GM18909 (cell line): Measurements from ENCODE around the gene MGAT5.

Source experiments
- ATAC-seq: cut with Tn5 transposase; IDR thresholded peaks from one replicate; pipeline ENCODE4 v1.9.1; 2021; ENCODE audit warnings: mild to moderate bottlenecking; ENCODE audit not compliant: unreplicated experiment, poor library complexity

Gene MGAT5, protein sequence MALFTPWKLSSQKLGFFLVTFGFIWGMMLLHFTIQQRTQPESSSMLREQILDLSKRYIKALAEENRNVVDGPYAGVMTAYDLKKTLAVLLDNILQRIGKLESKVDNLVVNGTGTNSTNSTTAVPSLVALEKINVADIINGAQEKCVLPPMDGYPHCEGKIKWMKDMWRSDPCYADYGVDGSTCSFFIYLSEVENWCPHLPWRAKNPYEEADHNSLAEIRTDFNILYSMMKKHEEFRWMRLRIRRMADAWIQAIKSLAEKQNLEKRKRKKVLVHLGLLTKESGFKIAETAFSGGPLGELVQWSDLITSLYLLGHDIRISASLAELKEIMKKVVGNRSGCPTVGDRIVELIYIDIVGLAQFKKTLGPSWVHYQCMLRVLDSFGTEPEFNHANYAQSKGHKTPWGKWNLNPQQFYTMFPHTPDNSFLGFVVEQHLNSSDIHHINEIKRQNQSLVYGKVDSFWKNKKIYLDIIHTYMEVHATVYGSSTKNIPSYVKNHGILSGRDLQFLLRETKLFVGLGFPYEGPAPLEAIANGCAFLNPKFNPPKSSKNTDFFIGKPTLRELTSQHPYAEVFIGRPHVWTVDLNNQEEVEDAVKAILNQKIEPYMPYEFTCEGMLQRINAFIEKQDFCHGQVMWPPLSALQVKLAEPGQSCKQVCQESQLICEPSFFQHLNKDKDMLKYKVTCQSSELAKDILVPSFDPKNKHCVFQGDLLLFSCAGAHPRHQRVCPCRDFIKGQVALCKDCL

DNA sequence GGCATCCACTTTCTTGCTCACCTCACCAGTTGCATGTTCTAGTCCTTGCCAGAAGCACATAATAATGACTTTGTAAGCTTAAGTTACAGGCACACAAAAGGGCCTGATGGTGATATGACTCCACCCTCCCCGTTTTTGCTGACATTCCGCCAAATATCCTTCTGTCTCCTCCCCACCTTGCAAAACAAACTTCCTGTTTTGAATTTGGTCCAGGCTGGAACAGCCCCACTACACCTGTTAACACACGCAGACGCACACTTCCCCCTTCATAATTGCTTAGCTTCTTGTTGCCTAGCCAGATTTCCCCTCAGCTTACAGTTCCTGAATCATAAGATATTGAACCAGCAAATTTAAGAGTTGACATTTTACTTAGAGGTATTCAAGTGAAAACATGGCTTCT lies at the start of gene MGAT5:
MGAT5 (plus strand) TSS at position 269 of the 400 bp plus-strand sequence. CDS start 332 bp downstream, outside the sequence.
- ATAC-seq, result peak; percentile 22

DNA sequence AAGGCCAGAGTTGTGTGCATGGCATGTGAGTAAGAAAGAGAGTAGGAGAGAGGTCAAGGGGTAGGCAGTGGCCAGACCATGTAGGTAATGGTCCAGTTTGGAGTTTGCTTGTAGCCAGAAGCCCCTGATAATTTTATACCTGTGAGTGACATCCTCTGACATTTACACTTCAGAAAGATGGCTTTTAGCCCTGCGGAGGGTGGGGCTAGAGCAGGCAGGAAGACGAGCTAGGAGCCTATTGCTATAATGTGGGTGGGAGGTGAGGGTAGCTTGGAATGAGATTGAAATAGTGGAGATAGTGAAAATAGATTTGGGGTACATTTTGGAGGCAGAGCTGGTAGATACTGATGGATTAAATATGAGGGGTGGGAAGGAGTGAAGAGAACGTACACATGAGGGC lies 48.8 kb upstream of the MGAT5 start:
- ATAC-seq, result no peak

DNA sequence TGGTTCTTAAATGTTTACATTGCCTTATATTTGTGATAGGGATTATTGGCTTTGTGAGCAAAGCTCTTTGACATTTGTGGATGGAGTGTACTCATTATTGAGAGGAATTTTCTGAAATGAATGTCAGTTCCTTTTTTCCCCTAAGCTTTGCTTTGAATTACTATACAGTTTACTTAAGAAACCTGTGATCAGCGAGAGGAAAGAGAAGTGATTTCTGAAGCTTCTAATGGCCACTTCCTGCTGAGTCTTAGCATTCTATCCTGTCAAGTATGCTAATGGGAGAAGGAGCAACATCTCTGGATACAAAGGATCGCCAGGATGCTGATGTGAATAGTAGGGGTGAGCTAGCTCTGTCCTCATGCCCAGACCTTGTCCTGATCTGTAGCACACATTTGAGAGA lies 47.8 kb upstream of the MGAT5 start:
- no peak for ATAC-seq

DNA sequence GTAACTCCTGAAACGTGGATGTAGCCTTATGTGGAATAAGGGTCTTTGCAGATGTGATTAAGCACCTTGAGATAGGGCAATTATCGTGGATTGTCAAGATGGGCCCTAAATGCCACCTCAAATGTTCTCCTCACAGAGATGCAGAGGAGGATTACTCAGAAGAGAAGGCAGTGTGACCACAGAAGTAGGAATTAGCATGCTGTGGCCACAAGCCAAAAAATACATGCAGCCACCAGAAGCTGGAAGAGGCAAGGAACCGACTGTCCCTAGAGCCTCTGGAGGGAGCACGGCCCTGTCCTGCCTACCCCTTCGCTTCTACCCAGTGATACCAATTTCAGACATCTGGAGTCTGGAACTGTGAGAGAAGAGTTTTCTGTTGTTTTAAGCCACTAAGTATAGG lies 47.3 kb upstream of the MGAT5 start:
- ATAC-seq, result no peak

DNA sequence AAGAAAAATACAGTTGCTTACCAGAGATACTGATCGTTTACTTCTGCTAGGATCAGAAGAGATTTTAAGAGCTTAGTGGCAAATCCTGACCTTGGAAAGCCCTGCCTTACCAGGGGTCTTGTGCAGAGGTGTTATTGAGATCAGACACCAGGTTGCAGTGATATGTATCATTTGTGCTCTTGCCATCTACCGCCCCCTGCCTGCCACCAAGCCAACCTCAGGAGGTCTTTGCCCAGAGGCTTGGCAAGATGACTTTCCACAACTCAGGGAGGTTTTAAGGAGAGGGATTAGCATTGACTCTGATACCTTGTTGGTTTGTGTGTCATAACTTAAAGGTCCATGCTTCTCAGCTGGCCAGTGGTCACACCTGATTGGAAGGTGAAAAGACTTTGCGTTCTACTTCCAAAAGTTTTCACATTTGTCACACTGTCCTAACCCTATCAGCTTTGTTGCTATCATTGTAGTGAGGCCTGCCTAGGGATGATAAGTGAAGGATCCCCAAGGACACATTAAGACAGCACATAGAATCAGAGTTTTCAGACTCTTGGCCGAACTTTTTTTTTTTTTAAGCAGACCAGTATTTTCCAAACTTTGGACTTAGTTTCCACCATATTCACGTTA lies 46.2 kb upstream of the MGAT5 start:
- peak; percentile 85 for ATAC-seq

DNA sequence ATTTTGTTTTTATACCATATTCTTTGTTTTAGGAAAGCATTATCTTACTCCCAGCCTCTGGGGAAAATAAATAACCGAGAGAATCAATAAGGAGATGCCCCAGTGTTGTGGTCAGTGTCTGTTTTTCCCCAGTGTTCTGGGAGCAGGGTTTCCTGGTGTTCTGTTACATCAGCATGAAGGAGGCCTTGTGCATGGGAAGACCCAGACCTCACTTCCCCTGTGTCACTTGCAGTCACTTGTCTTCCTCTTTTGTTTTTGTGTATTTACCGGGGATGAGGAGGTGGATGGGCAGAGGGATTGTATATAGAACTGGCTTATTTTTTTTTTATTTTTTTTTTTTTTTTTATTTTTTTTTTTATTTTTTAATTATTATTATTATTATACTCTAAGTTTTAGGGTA lies 45.0 kb upstream of the MGAT5 start:
- no peak for ATAC-seq

DNA sequence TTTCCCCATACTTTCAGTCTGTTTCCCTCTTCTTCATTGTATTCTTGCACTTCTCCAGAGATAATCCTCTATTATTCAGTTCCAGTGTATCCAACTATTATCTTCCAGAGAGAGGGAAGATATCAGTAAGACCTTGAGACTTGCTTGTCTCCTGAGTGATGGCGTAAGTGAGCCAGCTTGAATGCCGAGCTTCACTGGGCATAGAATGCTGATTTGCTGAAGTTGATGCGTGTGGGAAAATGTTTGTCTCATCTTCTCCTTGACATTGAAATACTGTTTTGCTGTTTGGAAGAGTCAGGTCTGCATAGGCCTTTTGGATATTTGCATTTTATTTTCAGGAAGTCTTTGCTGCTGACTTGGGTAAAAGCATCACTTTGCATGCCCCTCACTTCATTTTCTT lies 41.1 kb upstream of the MGAT5 start:
- no peak for ATAC-seq

DNA sequence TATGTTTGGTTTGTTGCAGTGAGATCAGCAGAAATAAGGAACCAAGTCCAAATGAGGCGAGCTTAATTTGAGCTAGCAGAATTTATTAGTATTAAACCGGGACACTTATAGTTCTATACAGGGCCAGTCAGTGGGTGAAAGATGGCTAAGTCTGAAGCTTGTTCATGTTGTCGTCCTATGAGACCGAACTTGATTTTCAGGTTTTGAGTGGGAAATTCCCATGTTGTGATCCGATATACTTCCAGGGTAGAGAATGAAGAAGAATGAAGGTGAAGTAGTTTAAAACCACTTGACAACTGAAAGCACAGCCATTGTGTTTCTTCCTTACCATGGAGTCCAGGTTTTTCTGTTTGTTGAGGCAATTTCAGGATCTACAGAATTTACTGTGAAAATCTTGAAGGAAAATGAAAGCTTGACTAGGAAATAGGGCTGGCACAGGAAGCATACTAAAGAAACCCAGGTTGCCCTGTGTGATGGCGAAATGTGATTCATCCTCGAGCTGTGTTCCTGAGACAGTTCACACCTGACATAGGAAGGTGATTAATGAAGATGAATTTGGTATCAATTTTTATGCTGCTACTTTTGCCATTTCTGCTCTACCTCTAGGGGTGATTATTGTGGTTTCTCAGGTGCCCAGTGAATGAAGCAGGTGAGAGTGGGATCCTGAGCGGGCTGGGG lies 37.6 kb upstream of the MGAT5 start:
- ATAC-seq, result no peak

DNA sequence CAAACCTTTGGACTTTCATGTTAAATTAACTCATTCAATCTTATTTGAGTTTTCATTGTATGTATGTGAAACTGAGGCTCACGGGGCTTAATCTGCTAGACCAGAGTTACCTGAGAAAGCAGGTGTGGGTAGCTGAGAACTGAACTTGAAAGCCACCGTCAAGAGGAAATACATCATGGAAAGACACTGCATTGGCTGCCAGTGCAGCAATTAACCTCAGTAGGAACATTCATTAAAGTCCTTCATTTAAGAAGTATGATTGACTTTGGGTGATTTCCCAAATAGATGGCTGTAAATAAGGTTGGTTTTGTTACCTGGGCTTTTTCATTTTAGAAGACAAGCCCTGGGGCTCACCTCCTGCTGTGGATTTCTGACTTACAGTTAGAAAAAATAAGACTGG lies 36.5 kb upstream of the MGAT5 start:
- no peak for ATAC-seq

DNA sequence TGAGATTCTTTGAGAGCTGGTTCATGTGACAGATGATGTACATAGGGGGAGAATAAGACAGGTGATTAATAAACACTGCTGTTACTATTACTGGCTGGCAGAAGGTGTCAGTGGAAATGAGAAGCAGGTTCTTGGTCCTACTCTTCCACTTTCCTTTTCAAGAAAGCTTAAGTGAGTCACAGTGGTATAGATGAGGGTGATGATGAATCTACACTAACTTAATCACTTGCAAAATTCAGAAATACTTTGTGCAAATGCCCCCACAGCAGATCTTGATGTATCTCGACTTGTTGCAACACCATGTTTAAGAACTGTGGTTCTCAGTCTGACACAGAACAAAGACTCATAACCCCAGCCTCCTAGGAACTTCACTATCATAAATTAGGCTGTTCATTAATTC lies 35.9 kb upstream of the MGAT5 start:
- peak; percentile 73 for ATAC-seq

DNA sequence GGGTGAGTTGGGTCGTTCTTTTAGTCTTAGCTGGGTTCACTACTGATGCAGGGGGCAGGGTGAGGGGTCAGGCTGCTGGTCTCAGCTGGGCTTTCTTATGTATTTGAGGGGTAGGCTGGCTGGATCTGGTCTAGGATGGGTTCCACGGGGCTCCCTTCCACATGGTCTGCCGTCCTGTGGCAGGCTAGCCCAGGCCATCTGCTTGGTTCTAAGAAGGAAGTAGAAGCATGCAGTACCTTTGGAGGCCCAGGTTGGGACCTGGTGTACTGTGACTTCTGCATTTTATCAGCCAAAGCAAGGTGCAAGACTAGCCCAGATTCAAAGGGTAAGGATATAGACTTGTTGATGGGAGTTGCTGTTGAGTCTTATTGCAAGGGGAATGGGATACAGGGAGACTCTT lies 35.5 kb upstream of the MGAT5 start:
- peak; percentile 38 for ATAC-seq

DNA sequence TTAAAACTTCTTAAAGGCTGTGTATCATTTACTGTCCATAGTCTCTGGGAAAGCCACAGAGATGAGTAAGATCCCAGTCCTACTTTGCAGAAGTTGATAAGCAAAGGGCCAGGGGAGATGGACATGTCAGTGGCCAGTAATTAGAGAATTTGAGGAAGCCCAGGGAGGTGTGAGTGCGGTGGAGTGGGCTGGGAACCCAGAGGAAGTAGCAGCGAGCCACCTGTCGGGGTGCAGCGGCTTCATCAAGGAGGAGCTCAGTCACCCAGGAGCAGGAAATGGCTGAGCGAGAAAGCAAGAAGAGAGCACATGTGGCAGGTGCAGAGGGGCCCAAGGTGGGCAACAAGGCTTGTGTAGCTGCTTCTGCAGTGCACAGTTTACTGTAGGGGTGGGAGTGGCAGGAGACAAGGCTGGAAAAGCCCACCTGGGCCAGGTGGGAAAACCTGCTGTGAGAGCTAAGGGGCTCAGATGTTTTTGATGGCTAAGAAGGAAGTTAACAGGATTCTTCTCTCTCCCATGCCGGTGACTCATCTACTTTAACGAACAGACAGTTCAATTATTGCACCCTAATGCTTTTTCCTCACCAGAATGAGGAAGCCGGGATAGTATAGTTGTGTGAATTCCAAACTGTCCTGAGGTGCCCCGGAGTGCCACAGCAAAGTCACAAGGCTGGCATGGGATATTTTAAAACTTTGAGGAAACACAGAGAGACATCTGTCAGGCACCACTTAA lies 34.8 kb upstream of the MGAT5 start:
- peak; percentile 63 for ATAC-seq

DNA sequence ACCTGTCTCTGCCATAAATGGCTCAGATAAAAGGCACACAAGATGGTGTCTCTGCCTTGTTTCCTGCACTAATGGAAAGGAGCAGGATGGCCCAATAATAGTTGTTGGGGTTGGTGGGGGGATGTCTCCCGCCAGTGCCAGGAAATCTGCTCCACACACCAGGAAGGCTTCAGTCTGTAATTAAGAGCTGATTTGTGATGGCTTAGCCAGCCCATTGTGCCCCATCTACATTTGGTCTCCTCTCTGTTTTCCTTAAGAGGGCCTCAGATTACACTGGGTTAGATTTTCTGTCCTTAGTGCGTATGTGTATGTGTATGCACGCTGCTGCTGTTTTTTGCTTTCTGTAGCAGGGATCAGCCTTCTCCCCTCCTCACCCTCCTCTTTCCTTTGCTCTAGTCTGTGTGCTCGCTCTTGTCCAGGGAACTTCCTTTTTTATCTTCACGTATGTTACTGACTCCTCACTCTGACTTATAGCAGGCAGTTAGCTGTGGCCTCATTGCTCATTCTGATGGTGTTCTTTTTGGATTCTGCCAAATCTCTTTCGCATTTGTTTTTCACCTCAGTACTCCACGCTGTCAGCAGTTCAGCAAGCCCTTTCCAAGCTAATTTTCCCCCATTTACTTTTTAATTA lies 33.4 kb upstream of the MGAT5 start:
- ATAC-seq, result no peak

DNA sequence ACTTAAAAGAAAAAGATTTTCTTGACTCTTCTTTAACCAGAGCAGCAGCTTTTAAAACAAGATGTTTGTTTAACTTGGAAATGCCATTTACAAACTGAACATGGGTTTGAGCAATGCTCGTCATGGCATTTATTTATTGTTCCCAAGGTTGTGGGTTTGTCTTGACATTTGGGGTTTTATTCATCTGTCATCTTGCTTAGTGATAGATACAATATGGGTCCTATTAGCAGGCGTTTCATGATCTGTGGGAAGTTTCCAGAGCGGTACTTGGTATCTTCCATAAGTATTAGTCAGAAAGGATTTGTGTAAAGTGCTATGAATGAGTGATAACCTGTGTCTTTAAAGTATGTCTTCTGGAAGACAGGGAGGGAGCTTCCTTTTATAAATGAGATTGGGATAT lies 29.9 kb upstream of the MGAT5 start:
- ATAC-seq, result no peak

DNA sequence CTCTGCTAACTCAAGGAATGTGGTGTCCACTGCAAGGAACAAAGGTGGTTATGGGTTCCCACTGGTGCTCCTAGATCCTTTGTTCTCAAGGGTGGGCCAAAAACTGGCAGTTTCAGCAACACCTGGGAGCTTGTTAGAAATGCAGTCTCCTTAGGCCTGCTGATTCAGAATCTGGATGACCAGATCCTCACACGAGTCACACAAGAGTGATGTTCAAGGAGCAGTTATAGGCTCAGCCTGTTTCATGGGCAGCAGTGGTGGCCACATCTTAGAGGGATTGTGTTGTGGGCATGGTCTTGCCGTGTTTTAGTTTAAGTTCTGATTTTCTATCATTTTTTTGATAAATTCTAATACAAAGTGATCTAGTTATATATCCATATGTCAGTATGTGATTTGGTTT lies 28.7 kb upstream of the MGAT5 start:
- ATAC-seq, result no peak

DNA sequence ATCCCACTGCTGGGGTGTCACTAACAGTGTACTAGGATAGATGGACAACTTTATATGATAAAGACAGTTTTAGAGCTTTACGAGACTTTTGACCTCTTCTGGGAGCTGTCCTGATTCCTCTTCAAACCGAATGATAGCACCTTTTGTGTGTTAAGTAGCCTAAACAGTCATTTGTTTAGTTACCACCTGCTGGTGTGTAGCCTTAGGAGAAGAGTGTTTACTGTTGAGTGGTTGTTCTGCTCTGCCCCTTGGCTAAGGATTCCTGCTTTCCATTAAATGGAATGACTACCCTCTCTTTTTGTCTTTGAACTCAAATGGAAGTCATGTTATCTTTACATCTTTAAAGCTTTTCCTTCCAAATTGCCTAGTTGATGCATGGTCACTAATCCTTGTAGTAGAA lies 28.0 kb upstream of the MGAT5 start:
- no peak for ATAC-seq

DNA sequence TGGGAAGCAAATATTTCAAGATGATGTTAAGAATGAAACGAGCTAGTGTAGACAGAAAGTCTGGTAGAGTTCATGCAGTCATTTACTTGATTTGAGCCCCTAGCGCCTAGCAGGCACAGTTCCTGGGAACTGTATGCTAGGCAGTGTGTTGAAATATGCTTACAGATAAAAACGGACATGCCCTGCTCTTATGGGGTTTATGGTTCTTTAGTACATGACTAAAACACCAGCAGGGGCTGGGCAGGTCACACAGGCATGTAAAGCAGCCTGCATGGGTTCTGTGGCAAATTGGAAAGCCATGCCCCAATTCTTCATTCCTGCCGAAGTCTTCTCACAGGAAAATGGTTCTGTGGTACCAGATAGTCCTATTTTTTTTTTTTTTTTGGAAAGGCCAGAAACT lies 27.3 kb upstream of the MGAT5 start:
- ATAC-seq, result no peak

DNA sequence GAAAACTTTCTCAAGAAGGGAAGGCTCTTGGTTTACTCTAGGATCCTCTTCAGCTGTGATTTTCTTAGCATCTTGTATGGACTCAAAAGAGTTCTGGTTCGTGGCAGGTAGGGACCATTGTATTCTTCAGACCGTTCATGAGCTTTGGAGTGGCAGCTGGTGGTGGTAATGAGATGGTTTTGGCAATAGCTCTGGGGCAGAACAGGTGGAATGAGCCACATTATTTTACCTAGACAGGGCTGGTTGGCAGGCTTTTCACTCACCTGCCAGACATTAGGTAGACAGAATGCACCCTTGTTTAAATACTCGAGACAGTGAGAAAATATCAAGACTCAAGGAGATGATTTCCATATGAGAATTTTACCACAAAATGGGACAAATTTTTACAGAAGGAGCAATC lies 26.2 kb upstream of the MGAT5 start:
- ATAC-seq, result no peak

DNA sequence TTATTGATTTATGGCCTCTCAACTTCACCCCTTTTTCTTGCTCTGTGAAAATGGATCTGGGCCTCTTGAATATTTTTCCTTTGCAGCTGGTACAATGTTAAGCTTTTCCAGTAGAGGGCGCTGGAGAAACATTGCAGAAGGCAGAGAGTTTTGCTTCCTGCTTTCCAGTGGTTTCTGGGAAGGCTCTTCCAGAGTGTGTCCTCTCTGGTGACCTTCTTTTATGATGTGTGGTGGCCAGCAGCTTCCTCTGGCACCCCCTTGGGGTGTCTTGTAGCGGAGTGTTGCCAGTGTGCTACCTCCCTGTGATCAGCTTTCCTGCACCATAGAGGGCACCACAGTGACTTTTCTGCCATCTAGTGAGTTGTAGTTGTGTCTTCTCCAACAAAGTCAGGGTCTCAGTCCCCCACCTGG lies 25.4 kb upstream of the MGAT5 start:
- no peak for ATAC-seq

DNA sequence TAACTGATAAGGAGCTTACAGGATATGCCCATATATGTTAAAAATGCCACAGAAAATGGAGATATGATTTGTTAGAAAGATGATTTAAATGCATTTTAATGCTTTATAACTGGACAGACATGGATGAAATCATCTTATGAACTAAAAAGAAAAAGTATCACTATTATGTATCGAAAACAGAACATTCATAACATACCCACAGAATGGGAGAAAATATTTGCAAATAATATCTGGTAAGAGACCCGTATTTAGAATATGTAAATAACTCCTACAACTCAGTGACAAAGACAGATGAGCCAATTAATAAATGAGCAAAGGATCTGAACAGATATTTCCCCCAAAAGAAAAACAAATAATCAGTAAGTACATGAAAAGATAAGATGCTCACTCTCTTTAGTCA lies 24.3 kb upstream of the MGAT5 start:
- no peak for ATAC-seq
